A549 (cell line): ENCODE measurements around the gene RPL39L.

Experiments
- FOXS1 ChIP-seq: fragments of 250-450 bp; sonication (Bioruptor Pico); IDR thresholded peaks from 2 replicates; pipeline ENCODE4 v1.5.0; 2020; ENCODE audit warnings: mild to moderate bottlenecking, moderate library complexity
- JUNB ChIP-seq: fragments of >200 bp; sonication (Bioruptor Twin); formaldehyde crosslinking; IDR thresholded peaks from 2 replicates; pipeline ENCODE4 v1.6.1; 2016
- MAZ ChIP-seq: fragments of 150-350 bp; IDR thresholded peaks from 2 replicates; pipeline ENCODE4 v1.6.1; 2014; ENCODE audit warnings: antibody characterized with exemption, low read depth, low read length, borderline replicate concordance
- NFE2L2 ChIP-seq: fragments of 150-350 bp; conservative IDR thresholded peaks from 2 replicates; pipeline ENCODE4 v1.6.1; 2014; ENCODE audit warnings: low read length
- POLR2A ChIP-seq: IDR thresholded peaks from 2 replicates; pipeline ENCODE4 v1.6.1; 2012; ENCODE audit warnings: mild to moderate bottlenecking, low read length
- TF ChIP-seq, protein P1 (sequence below): fragments of 200-600 bp; sonication (generic); IDR thresholded peaks from 2 replicates; pipeline ENCODE4 v1.6.1; 2016; ENCODE audit warnings: antibody characterized with exemption, mild to moderate bottlenecking, moderate library complexity
- TF ChIP-seq, protein P2 (sequence below): fragments of >200 bp; sonication (Bioruptor Twin); formaldehyde crosslinking; IDR thresholded peaks from 3 replicates; pipeline ENCODE4 v1.5.1; 2016
- TF ChIP-seq, protein P3 (sequence below): IDR thresholded peaks from 2 replicates; pipeline ENCODE4 v1.6.1; 2012
- TF ChIP-seq, protein P4 (sequence below): fragments of 150-350 bp; IDR thresholded peaks from 2 replicates; pipeline ENCODE4 v1.6.1; 2014; ENCODE audit warnings: low read depth, mild to moderate bottlenecking, low read length

DNA sequence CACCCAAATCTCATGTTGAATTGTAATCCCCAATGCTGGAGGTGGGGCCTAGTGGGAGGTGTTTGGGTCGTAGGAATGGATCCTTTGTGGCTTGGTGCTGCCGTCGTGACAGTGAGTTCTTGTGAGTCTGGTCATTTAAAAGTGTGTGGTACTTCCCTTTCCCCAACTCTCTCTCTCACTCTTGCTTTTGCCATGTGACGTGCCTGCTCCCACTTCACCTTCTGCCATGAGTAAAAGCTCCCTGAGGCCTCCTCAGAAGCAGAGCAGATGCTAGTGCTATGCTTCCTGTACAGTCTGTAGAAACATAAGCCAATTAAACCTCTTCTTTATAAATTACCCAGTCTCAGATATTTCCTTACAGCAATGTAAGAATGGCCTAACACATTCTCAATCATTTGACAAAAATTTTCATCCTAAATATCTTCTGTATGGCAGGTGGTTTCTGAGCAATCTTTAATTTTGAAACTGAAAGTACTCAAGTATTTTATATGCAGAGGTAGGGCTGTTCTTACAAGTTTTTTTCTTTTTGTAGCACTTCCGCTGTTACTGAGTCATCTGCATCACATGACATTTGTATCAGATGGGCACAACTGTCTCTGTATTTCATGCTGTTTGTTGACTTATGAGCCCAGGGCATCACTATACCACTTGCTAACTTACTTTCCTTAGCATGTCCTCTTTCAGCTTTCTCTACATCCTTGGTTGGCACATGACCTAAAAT lies 8.8 kb downstream of the RPL39L start:
- TF ChIP-seq, protein P1, sequence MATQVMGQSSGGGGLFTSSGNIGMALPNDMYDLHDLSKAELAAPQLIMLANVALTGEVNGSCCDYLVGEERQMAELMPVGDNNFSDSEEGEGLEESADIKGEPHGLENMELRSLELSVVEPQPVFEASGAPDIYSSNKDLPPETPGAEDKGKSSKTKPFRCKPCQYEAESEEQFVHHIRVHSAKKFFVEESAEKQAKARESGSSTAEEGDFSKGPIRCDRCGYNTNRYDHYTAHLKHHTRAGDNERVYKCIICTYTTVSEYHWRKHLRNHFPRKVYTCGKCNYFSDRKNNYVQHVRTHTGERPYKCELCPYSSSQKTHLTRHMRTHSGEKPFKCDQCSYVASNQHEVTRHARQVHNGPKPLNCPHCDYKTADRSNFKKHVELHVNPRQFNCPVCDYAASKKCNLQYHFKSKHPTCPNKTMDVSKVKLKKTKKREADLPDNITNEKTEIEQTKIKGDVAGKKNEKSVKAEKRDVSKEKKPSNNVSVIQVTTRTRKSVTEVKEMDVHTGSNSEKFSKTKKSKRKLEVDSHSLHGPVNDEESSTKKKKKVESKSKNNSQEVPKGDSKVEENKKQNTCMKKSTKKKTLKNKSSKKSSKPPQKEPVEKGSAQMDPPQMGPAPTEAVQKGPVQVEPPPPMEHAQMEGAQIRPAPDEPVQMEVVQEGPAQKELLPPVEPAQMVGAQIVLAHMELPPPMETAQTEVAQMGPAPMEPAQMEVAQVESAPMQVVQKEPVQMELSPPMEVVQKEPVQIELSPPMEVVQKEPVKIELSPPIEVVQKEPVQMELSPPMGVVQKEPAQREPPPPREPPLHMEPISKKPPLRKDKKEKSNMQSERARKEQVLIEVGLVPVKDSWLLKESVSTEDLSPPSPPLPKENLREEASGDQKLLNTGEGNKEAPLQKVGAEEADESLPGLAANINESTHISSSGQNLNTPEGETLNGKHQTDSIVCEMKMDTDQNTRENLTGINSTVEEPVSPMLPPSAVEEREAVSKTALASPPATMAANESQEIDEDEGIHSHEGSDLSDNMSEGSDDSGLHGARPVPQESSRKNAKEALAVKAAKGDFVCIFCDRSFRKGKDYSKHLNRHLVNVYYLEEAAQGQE = no peak
- TF ChIP-seq POLR2A (no peak), FOXS1 (CRISPR knock-in tag) (no peak), MAZ (no peak), JUNB (no peak), NFE2L2 (no peak)
- TF ChIP-seq, protein P2, sequence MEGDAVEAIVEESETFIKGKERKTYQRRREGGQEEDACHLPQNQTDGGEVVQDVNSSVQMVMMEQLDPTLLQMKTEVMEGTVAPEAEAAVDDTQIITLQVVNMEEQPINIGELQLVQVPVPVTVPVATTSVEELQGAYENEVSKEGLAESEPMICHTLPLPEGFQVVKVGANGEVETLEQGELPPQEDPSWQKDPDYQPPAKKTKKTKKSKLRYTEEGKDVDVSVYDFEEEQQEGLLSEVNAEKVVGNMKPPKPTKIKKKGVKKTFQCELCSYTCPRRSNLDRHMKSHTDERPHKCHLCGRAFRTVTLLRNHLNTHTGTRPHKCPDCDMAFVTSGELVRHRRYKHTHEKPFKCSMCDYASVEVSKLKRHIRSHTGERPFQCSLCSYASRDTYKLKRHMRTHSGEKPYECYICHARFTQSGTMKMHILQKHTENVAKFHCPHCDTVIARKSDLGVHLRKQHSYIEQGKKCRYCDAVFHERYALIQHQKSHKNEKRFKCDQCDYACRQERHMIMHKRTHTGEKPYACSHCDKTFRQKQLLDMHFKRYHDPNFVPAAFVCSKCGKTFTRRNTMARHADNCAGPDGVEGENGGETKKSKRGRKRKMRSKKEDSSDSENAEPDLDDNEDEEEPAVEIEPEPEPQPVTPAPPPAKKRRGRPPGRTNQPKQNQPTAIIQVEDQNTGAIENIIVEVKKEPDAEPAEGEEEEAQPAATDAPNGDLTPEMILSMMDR = no peak
- TF ChIP-seq, protein P3, sequence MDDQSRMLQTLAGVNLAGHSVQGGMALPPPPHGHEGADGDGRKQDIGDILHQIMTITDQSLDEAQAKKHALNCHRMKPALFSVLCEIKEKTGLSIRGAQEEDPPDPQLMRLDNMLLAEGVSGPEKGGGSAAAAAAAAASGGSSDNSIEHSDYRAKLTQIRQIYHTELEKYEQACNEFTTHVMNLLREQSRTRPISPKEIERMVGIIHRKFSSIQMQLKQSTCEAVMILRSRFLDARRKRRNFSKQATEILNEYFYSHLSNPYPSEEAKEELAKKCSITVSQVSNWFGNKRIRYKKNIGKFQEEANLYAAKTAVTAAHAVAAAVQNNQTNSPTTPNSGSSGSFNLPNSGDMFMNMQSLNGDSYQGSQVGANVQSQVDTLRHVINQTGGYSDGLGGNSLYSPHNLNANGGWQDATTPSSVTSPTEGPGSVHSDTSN = no peak
- TF ChIP-seq, protein P4, sequence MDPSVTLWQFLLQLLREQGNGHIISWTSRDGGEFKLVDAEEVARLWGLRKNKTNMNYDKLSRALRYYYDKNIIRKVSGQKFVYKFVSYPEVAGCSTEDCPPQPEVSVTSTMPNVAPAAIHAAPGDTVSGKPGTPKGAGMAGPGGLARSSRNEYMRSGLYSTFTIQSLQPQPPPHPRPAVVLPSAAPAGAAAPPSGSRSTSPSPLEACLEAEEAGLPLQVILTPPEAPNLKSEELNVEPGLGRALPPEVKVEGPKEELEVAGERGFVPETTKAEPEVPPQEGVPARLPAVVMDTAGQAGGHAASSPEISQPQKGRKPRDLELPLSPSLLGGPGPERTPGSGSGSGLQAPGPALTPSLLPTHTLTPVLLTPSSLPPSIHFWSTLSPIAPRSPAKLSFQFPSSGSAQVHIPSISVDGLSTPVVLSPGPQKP = no peak
